Skin of body (tissue), 2 donors: ENCODE results near the gene HNRNPK. TPM values are rescaled to one million over a fixed set of nuclear protein-coding genes. Genes with fewer than 3 reads are reported as not detected.
"Not testable (repeated sequence)": the region's sequence is repeated elsewhere in the genome, so short reads cannot be mapped to it uniquely, and the experiment has no call there.

ENCODE experiments used
- DNase-seq: peaks from one replicate; lab custom pipeline; 2025; lab: John Stamatoyannopoulos, UW
- total RNA-seq: library from RNA; depleted of rRNA; stranded (reverse); fragments of >200 nt; gene quantifications from one replicate; pipeline ENCODE4 v1.2.3, GENCODE V29; 2014

Gene HNRNPK
- total RNA-seq, 1 donor from 2014 or later: 535 TPM

DNA sequence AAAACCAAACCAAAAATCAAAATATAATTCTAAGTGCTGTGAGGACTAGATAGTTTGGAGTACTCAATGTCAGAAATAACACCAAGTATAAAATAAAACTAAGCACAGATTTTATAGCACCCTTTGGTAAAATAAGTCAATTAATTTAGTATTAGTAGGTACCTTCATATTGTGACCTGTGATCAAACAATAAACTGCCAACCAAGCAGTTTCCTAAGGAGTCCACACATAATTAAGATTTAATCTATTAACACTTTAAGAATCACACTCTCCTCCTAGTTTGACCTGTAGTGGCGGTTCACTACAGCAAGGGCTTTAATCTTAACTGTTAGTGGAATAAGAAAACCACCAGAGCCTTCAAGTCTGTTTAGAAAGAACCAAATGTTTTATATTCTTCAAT is 2.8 kb downstream of the HNRNPK start:
- no peak for DNase-seq

- DNase-seq: no peak
These were observed 3.6 kb downstream of the HNRNPK start for GRCh38 chr9:83976372-83976771.

DNA sequence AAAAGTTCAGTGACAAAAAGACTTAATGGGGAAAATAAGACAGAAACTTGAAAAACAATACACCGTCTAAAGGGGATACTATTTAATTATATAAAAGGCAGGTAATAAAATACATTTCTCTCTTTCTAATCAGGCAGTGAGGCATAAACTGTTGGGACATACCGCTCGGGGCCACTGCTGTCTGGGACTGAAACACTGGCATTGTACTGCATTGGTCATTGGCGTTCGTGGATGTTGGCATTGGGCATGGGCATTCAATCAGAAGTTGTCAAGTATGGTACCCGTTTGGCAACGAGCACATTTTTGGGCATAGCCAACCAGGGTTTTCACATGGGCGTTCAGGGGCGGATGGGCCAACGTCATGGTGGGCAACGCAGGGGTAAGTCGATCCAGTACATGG is 4.7 kb downstream of the HNRNPK start:
- DNase-seq: no peak

GRCh38 chr9:83972286-83972685 is 7.7 kb downstream of the HNRNPK start:
- no peak for DNase-seq

GRCh38 chr9:83971485-83971884 is 8.5 kb downstream of the HNRNPK start:
- no peak for DNase-seq

GRCh38 chr9:83969602-83970001 is 10.4 kb downstream of the HNRNPK start:
- no peak for DNase-seq

DNA sequence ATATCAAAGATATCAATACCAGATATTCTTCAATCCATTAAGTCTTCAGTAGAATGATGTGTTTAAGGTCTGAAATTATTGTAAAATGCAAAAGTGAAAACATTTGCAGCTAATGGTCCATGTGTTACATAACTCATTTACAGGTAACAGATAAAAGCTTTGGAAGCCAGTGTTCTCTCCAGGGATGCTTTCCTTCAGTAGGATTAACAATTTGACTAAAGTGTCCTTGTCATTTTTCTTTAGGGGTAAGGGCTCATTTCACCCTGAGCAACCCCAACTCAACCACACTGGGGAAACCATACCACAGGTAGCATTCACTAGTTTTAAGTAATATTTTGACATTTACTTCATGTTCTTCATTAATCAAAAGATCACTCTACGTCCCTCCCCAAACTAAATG is 12.9 kb downstream of the HNRNPK start:
- no peak for DNase-seq

GRCh38 chr9:83966209-83966582 is 13.8 kb downstream of the HNRNPK start:
- no peak for DNase-seq

DNA sequence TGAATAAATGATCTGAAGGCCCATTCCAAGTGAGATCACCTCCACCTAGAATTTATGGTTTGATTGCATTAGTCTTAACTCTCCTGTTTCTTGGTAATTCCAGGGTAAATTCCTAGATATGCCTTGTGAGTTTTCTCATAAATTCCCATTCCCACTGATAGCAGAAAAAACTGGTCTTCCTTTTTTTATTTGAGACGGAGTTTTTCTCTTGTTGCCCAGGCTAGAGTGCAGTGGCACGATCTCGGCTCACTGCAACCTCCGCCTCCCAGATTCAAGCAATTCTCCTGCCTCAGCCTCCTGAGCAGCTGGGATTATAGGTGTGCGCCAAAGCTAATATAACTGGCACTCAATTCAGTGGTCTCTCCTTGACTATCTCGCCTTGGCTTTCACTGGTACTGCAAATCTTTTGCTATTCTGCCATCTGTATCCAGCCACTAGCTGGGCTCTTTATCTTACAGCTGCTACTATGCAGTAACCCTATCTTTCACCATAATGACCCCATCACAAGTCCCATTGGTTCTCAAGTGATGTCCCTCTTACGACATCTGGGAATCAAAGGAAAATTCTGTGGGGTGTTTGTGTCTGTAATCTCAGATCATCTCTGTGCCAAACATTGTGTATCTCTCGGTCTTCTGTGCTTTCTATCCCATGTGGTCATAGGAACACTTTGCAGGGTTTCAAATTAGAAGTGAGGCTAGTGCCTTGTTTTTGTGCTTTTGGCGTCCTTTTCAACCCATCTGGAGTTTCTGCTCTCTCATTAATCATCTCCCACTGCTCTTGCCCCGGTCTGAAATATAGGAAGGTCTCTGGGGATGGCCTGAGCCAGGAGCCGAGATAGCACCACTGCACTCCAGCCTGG is 14.4 kb downstream of the HNRNPK start:
- no peak for DNase-seq

DNA sequence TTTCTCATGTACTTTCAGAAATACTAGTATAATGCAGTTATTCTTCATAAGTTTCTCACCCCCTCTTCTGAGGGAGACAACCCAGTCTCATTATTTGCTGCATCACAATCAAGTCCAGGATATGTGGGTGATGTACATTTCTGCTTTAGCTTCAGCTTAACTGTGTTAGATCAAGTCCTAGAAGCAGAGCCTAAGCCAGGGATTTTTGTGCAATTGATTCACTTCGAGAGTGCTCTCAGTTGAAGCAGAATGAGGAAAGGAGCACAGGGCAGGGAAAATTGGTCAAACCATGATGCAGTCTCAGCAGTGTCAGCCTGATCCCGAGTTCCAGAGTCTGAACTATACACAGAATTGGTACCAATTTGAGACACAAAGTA is 15.1 kb downstream of the HNRNPK start:
- no peak for DNase-seq

GRCh38 chr9:83962165-83962564 is 17.9 kb downstream of the HNRNPK start:
- DNase-seq: no peak

DNA sequence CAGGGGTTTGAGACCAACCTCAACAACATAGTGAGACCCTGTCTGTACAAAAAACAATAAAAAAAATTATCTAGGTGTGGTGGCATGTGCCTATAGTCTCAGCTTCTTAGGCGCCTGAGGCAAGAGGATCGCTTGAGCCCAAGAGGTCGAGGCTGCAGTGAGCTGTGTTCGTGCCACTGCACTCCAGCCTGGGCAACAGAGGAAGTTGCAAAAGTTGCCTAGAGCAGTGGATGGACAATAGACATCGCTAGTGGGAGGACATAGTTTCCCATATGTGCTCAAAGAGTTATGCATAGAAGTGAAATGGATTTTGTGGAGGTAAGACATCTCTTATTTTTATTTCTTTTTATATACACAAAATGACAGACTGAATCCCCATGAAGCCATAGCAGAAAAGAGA is 19.0 kb downstream of the HNRNPK start:
- no peak for DNase-seq

DNA sequence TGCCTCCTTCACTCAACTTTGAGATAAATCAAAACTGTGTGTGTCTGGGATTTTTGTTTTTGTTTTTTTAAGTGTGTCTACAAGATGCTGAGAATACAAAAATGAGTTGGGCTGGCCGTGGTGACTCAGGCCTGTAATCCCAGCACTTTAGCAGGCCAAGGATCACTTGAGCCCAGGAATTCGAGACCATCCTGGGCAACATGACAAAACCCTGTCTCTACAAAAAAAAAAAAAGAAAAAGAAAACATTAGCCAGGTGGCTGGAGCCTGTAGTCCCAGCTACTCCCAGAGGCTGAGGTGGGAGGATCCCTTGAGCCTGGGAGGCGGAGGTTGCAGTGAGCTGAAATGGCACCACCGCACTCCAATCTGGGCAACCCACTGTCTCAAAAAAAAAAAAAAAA is 21.0 kb downstream of the HNRNPK start:
- DNase-seq: no peak

- DNase-seq: no peak
These were observed 22.8 kb downstream of the HNRNPK start for GRCh38 chr9:83957248-83957513.

DNA sequence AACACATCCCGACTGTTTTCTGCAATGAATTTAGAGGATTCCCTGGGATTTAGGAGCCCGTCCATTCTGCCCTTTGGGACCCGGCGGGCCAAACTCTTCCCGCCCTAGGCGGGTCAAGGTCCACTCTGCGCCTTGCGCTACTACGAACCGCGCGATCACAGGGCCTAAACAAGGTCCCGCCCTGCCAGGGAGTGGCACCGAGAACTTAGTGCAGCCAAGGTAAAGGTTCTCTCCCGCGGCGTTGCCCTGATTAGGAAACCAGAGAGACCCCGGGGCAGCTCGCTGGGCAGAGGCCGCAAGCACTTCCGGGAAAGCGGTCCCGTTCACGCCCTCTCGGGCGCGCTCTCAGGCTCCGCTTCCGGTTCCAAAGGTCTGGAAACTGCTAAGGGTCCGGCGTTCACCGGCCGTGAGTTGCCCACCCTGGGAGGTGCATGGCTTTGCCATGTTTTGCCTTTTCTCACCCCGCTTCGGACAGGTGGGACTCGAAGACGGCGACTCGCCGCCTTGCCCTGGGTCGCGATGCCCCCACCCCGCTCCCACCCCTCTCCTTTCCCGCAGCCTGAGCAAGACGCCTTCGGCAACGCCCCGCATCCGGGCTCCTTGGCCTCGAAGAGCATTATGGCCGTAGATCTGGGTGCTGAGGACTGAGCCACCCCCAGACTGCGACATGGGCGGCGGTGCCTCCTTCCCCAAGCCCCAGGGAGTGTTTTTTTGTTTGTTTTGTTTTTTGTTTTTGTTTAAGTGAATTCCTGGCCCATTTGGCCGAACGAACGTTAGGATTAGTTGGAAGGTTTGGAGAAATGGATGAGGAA is 23.4 kb downstream of the HNRNPK start:
- DNase-seq: peak; percentile 57

DNA sequence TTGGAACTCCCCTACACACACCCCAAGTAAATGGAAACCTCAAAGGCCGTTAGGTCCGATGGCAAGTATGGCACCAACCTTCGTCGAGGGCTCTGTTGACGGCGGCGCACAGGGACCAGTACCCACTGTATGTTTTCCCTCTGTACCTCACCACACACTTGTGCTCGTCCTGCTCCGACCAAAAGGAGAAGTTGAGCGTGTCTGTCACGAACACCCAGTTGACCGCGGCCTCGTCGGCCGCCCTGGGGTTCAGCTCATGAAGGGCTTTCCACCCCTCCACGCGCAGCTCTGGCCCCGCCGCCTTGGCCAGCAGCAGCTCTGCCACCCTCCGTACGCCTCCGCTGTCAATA is 24.0 kb downstream of the HNRNPK start:
- no peak for DNase-seq

- not testable (repeated sequence) for DNase-seq
These were observed 31.9 kb downstream of the HNRNPK start for GRCh38 chr9:83948096-83948495.

DNA sequence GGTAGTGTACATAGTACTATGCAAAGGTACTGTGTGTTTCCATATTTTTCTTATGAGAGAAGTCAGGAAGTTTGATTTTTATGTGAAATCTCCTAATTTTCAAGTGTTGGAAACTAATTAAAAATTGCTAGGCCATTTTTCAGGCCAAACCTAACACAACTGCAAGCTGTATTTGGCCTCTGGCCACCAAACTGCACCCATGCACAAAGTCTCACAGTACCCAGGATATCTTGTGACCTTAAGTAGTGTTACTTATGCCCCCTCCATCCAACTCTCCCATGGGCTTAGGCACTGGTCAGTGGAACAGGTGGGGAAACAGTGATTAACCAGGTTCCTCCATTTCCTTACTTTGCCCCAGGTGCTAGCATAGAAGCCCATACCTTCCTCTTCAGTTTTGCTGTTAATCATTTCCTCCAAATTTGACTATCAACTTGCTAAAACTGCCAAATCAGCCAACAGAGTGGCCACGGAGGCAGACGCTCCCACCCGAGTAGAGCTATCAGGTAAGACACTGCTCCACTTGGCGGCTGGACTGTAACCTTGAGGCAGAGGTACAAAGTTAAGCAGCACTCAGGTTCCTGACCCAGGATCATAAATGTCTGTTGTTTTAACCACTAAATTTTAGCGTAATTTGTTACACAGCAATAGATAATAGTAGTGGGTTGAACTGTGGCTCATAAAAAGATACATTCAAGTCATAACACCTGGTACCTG is 39.3 kb downstream of the HNRNPK start:
- no peak for DNase-seq

DNA sequence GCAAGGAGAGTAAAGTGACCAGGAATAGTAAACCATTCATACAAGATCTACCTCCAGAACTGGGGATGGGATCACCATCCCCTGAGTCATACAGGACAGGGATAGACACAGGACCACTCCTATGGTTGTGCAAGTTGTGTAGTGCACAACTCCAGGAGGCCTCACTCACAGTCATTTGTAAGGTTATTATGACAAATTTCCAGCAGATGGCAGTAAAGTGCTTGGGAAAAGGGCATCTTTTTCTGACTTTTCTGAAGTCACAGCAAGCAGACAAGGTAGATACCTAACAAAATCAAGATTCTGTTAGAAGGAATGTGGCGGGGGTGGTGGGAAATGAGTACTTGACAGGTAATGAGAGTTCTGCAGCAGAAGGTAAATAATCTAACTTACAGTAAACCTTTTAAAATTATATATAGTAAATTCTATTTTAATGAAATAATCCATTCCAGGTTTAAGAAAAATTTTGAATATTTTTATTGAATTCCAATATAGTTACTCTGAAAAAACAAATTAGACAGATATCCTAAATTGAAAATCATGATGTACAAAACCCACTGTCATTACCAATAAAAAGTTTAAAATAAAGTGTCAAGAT is 42.1 kb downstream of the HNRNPK start:
- DNase-seq: peak; percentile 22

DNA sequence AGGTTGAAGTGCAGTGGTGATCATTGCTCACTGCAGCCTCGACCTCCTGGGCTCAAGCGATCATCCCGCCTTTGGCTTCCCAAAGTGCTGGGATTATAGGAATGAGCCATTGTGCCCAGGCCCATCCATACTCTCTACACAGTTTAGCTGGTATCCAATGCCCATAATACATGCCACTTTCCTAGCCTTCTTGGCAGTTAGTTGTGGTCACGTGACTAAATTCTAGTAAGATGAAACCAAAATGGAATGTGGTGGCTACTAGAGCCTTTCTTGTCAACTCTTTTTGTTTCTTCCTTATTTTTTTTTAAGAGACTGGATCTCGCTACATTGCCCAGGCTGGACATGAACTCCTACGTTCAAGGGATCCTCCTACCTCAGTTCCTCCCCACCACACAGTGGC is 43.5 kb downstream of the HNRNPK start:
- DNase-seq: no peak

DNA sequence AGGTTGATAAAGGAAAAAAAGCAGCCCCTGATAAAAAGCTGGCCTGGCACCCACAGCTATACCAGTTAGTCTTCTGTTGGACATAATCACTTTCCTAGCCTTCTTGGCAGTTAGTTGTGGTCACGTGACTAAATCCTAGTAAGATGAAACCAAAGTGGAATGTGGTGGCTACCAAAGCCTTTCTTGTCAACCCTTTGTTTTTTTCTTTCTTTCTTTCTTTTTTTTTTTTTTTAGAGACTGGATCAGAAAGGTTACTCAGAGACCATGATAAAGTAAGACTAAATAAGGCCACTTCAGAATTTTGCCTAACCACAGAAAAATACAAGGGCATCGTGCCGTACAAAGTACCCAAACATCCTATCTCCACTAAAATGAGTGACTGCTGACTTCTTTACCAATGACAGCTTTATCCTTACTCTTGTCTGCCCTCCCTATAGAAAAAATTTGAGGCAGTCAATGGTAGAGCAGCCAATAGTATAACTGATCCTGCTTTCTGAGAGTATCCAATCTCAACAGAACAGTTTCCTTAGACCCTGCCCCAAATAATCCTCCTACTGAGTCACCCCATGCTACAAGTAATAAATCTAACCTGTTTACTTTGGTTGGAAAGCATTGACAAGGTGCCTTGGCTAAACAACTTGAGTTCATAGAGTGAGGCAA is 44.6 kb downstream of the HNRNPK start:
- DNase-seq: no peak
